Embryonic facial prominence (tissue), 1 donor: ENCODE data around the gene EPHB3.
"Not testable (repeated sequence)": the region's sequence is repeated elsewhere in the genome, so short reads cannot be mapped to it uniquely, and the experiment has no call there.

Experiments used
- DNase-seq: peaks from one replicate; pipeline ENCODE4 v3.0.0-alpha.2; 2016; ENCODE audit errors: extremely low spot score

Gene EPHB3

DNA sequence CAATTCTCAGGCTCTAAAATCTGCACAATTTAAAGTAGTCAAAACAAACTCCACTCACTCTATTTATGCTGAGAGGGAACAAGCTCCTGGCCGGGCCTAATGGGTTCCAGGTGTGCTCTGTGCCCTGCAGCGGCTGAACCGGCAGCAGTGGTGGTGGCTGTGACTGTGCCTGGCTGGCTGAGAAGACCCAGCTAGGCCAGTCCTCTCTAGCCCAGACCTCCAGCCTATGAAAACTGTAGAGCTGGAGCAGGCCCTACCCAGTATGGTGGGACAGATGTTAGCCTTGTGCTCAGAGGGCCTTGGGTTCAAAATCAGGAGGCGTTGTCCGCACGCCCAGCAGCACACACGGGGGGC lies 37.0 kb downstream of the EPHB3 start:
- no peak for DNase-seq

- no peak for DNase-seq
These were observed 37.6 kb downstream of the EPHB3 start for GRCh38 chr3:184599143-184599542.

- DNase-seq = no peak
These were observed 39.2 kb downstream of the EPHB3 start for GRCh38 chr3:184600685-184601377.

- no peak for DNase-seq
These were observed 40.2 kb downstream of the EPHB3 start for GRCh38 chr3:184601576-184602371.

DNA sequence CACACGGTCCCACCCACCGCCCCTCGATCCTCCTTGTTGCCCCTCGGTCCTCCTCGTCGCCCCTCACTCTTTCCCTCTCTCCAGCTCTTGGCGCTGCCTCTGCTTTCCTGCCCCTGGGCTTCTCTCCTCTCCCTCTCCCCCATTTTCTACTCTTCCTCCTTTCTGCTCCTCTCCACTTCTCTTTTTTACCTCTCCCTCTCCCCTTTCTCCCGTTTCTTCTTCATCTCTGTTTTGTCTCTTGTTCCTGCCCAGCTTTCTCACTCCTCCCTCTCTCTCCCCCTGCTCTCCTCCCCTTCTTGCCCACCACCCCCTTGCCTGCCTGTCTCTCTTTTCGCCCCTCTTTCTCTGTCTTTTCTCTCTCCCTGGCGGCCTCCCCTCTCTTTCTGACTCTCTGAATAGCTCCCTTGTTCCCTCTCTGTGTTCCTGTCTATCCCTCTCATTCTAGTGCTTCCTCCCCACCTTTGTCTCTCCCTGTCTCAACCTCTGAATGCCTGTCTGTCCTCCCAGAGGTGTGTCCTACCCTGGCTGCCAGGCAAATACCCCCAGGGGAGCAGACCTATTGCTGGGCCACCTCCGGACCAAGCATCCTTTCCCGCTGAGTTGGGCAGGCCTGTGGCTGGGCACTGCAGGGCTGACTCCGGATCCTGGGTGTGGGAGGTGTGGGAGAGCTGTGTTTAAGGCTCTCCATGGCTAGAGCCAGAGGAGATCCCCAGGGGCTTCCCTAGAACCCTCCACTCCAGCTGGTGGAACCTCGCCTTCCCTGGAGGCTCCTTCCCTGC lies 41.0 kb downstream of the EPHB3 start:
- no peak for DNase-seq

DNA sequence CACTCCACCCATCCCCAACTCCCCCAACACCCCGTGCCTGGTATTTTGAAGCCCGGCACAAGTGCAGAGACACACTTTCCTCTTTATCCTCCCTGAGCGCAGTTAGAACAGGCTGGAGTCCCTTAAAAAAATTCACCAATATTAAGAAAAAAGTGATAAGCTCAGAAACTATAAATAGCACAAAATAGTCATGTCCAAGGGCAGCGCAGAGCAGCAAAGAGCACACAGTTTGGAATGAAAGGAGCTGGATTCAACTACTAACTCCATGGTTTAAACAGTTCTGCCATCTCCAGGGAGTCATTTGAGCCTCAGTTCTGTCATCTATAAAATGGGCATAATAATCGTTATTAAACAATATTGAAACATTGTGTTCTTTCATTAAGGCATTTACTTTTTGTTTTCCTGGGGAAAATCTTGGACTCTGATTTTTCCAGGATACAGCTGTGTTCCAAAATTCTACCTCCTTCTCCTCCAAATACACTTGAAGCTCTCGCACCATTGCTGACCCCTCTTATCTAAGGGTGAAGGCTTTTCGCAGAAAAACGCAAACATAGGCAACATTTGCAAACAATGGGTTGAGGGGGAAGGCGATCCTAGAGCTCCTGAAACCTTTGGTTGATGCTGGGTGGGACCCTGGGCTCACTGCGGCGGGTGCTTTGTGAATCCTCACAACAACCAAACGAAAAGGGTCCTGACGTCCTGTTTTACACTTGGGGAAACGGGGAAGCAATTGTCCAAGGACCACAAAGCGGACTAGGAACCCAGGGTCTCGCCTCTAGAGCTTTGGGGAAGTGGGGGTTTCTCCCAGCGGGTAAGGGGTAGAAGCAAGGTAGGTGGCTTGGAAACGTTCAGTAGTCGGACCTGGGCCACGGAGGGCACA lies 41.8 kb downstream of the EPHB3 start:
- no peak for DNase-seq

DNA sequence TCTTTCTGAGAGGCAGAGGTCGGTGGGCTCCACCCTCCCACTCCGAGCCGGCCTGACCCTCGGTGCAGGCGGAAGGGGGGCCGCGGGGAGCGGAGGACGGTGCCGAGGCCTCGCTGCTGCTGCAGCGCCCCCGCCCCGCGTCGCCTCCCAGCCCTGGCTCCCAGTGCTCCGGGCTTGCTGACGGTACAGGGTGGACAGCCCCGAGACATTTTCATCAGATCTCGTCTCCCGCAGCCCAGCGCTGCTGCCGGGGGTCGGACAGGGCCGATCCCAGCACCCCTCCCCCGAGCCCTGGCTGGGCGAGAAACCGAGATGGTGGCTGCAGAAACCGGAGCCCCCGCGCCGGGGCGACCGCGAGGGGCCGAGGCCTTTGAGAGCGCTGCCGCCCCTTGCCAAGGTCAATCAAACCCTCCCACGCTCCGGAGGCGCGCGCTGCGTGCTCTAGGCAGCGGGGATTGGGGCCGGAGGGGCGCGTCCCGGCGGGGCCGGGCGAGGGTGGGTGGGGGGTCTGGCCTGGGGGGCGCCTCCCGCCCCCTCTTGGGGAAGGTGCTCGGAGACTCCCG lies 42.5 kb downstream of the EPHB3 start:
- DNase-seq = no peak

DNA sequence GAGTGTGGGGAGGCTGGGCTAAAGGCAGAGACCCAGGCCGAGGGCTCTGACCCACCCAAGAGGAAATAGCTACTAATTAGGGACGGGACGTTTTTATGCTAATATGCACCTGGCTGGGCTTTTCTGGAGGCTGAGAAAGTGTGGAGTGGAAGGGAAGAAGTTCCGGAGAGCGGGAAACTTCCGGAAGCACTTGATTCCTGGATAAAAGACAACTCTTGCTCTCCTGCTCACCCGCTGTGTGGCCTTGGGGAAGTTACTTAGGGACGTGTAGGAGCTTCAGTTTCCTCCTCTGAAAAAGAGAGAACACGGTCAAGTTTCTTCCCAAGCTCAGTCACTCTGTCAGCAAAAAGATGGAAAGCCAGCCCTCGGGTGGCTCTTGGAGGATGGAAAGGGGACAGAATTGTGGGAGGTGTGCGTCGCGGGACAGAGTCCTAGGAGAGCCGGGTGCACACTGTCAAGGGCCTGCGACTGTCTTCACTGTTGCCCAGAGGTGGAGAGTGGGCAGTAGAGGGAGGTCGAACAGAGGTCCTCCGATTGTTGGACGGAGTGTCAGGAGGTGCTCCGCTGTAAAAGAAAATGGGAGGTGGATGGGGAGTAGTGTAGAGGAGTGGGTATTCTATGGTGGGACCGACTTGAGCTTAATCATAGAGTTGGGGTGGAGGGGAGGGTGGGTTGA lies 43.2 kb downstream of the EPHB3 start:
- no peak for DNase-seq

GRCh38 chr3:184608209-184608608 lies 46.6 kb downstream of the EPHB3 start:
- DNase-seq = no peak

GRCh38 chr3:184609476-184610244 lies 48.1 kb downstream of the EPHB3 start:
- DNase-seq = no peak

DNA sequence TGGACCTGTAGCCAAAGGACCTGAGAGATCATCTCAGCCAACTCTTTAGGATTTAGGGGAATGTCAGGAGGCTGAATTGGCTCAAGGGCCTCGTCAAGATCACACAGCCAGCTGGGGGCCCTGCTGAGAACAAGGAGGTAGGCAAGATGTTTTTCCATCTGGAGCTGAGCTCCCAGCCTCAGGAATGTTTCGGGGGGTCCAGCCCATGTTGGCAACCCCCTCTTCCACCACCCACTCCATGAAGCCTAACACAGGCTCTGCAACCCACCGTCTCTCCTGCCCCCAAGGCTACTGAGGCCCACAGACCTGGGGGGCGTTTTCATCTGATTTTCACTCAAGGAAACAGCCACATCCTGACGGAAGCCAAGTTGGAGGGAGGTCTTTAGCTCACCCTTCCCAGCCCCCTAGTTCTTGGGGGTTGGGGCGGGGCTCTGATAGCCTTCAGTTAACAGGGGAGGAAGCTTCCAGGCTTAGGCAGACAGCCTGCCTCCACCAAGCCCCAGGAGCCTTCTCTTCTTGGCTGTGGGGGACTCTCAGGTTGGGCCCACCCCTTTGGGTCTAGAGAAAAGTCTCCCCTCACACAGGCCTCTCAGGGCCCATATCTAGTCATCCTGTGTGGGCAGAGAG lies 48.8 kb downstream of the EPHB3 start:
- DNase-seq = no peak

DNA sequence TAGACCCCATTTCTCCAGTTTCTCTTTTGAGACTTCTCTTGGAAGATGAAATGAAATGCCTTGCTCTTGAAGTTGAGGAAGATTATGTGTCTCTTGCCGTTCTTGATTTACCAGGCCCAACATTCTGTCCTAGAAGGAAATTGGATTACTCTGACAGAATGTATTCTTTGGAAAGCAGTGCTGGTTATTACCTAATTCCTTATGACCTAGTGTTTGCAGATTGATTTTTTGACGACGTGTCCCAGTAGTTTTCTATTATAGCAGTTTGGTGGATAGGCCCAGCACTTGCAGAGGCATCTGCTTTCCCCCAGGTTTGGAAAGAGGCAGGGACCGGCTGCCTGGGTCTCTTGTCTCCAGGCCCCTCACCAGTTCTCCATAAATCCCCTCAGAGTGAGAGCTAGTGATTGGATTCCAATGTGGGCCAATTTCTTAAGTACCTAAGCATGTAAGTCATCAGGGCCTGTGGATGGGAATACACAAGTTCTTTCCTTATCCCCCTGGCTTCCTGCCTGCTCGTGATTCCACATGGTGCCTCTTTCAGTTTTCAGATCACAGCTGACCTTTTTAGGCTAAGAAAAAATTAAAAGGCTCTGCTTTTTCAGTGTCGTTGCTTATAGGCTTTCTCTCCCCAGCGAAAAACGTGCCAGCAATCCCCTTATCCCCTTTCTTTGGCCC lies 50.2 kb downstream of the EPHB3 start:
- no peak for DNase-seq

DNA sequence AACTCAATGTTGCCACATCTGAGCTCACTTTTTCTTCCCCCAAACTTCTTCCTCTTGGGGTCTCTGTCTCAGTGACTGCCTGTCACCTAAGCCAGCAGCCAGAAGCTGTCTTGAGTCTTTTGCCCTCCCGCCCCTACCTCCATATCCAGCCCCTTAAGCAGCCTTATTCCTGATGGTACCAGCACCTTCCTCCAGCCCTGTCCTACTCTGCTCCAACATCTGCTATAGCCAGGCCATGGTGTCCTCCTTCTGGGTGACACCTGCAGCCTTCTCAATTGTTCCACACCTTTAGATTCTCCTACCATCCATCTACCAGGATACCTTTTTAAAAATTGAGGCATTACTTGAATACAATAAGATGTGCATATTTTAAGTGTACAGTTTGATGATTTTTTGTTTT lies 53.8 kb downstream of the EPHB3 start:
- DNase-seq = no peak

- no peak for DNase-seq
These were observed 54.9 kb downstream of the EPHB3 start for GRCh38 chr3:184616436-184616835.

DNA sequence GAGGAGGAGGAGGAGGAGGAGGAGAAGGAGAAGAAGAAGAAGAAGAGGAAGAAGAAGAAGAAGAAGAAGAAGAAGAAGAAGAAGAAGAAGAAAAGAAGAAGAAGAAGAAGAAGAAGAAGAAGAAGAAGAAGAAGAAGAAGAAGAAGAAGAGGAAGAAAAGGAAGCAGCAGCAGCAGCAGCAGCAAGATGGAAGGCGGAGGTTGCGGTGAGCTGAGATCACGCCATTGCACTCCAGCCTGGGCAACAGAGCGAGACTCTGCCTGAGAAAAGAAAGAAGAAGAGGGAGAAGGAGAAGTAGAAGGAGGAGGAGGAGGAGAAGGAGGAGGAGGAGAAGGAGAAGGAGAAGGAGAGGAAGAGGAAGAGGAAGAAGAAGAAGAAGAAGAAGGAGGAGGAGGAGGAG lies 55.7 kb downstream of the EPHB3 start:
- not testable (repeated sequence) for DNase-seq

DNA sequence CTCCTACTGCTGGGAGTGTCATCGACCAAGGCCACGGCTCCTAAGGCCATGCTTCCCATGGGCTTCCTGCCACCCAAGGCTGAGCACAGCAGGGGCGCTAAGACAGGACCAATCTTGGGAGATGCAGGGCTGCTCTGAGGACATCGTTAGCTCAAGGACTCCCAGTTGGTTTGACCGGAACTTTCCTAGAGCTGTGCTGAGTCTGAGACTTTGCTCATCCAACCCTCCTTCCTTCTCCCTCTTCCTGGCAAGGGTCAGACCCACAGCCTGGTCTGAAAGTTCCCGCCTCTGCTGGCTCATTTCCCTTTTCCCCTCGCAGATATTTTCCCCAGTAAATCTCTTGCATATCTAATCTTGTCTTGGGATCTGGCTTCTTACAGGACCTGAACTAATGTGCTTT lies 57.2 kb downstream of the EPHB3 start:
- no peak for DNase-seq

DNA sequence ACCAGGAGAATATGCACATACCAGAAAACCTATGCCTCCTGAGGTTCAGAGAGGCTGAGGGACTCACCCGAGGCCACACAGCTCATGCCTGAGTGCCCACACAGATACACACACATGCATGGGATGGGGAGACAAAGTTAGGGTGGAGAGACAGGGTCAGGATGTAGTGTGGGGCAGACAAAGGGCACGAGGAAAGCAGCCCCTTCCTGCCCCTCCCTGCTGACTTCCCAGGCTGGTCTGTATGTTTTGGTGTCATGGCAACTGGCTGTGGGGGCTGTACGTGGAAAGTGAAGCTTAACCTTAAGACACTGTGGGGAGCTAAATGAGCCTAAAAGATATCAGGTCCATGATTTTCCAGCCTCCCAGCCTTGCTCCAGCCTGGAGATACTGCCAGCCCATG lies 57.8 kb downstream of the EPHB3 start:
- DNase-seq = no peak

DNA sequence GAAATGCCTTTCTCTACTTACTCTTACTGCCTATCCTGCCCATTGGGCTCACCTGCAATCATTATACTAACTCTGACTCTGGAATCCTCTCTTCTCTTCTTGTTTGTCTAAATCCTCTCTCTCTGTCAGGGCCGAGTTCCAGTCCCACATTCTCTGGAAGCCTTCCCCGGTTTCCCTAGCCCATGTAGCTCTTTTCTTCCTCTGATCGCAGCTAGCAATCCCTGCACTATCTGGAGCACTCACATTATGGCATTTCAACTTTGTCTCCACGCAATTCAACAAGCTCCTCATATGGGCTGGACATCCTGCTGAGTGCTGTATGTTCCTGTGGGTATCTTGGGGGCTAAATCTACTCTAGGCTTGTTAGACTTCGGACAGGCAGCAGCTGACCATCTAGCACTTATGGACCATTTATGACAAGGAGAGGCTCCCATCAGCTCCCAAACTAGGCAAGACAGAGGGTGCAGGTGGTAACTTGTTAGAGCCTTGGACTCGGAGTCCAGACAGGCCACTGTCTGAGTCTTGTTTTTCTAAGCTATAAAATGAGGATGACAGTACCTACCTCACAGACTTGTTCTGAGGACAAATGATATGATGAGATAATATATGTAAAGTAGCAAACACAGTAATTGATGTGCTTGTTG lies 58.3 kb downstream of the EPHB3 start:
- DNase-seq = no peak
